ENCODE measurements around the gene PLGRKT. TPM values are rescaled to one million over a fixed set of nuclear protein-coding genes. Genes with fewer than 3 reads are reported as not detected.

Gene PLGRKT
- total and polyA plus RNA-seq, 2 donors (not counting 1 experiment from before 2014, with no cell fraction given), result 17.3 to 21.6 TPM

- no peaks in the 10 kb centered on the region for H3K36me3 ChIP-seq (ENCODE audit: control insufficient read depth, insufficient read depth, low read length)
- no peak overlapping the region for H3K4me3 ChIP-seq (replicated peaks in 1 of 4; ENCODE audit: control extremely low read depth in 1 of 4, insufficient read depth in 1 of 4, low read depth in 3 of 4, low read length in 4 of 4)
- DNase-seq (ENCODE audit: low read depth in 2 of 2), result no peak
- no peaks in the 10 kb centered on the region for H4K20me1 ChIP-seq (ENCODE audit: control insufficient read depth, extremely low read depth, insufficient read depth, low read length)
- no peaks in the 10 kb centered on the region for H3K27me3 ChIP-seq (ENCODE audit: control insufficient read depth, insufficient read depth, low read length)
- no peaks in the 10 kb centered on the region for H3K4me1 ChIP-seq (ENCODE audit: control insufficient read depth, extremely low read depth, insufficient read depth, low read length)
- H3K9me3 ChIP-seq (ENCODE audit: control insufficient read depth, insufficient read depth, low read depth, low read length), result no peaks in the 10 kb centered on the region
- no peaks in the 10 kb centered on the region for H3K79me2 ChIP-seq (ENCODE audit: control insufficient read depth, insufficient read depth, low read length)
- H3K27ac ChIP-seq (ENCODE audit: insufficient read depth, low read length), result no peak overlapping the region
- TF ChIP-seq EZH2 (IDR thresholded peaks at IDR 0.05; ENCODE audit: low read length, missing control alignments) (no peak), CTCF (conservative IDR thresholded peaks at IDR 0.05 in 1 of 2, IDR thresholded peaks at IDR 0.05 in 1 of 2; ENCODE audit: low read depth in 1 of 2, low read length in 2 of 2) (no peak)
- no peak overlapping the region for H3K9ac ChIP-seq (ENCODE audit: insufficient read depth, low read length)
- H2AFZ ChIP-seq (ENCODE audit: low read length), result no peak overlapping the region
- H3K4me2 ChIP-seq (ENCODE audit: extremely low read depth, insufficient read depth, low read length), result no peak overlapping the region
Observed at GRCh38 chr9:5418481-5418880, 19.2 kb downstream of the PLGRKT start.

GRCh38 chr9:5416953-5417352 is 20.8 kb downstream of the PLGRKT start:
- Histone ChIP-seq H3K4me2 (ENCODE audit: extremely low read depth, insufficient read depth, low read length) (no peak overlapping the region), H4K20me1 (ENCODE audit: control insufficient read depth, extremely low read depth, insufficient read depth, low read length) (no peaks in the 10 kb centered on the region), H3K27me3 (ENCODE audit: control insufficient read depth, insufficient read depth, low read length) (no peaks in the 10 kb centered on the region), H3K4me3 (replicated peaks in 1 of 4; ENCODE audit: control extremely low read depth in 1 of 4, insufficient read depth in 1 of 4, low read depth in 3 of 4, low read length in 4 of 4) (no peak overlapping the region), H3K9ac (ENCODE audit: insufficient read depth, low read length) (no peak overlapping the region), H3K36me3 (ENCODE audit: control insufficient read depth, insufficient read depth, low read length) (no peaks in the 10 kb centered on the region), H2AFZ (ENCODE audit: low read length) (no peak overlapping the region), H3K4me1 (ENCODE audit: control insufficient read depth, extremely low read depth, insufficient read depth, low read length) (no peaks in the 10 kb centered on the region), H3K9me3 (ENCODE audit: control insufficient read depth, insufficient read depth, low read depth, low read length) (no peaks in the 10 kb centered on the region), H3K79me2 (ENCODE audit: control insufficient read depth, insufficient read depth, low read length) (no peaks in the 10 kb centered on the region), H3K27ac (ENCODE audit: insufficient read depth, low read length) (no peak overlapping the region)
- TF ChIP-seq CTCF (conservative IDR thresholded peaks at IDR 0.05 in 1 of 2, IDR thresholded peaks at IDR 0.05 in 1 of 2; ENCODE audit: low read depth in 1 of 2, low read length in 2 of 2) (no peak), EZH2 (IDR thresholded peaks at IDR 0.05; ENCODE audit: low read length, missing control alignments) (no peak)
- DNase-seq (ENCODE audit: low read depth in 2 of 2), result no peak

GRCh38 chr9:5408596-5408995 is 29.1 kb downstream of the PLGRKT start:
- Histone ChIP-seq H3K4me2 (ENCODE audit: extremely low read depth, insufficient read depth, low read length) (no peak overlapping the region), H2AFZ (ENCODE audit: low read length) (no peak overlapping the region), H3K9me3 (ENCODE audit: control insufficient read depth, insufficient read depth, low read depth, low read length) (no peaks in the 10 kb centered on the region), H3K36me3 (ENCODE audit: control insufficient read depth, insufficient read depth, low read length) (no peaks in the 10 kb centered on the region), H3K27ac (ENCODE audit: insufficient read depth, low read length) (no peak overlapping the region), H3K27me3 (ENCODE audit: control insufficient read depth, insufficient read depth, low read length) (no peaks in the 10 kb centered on the region), H3K4me1 (ENCODE audit: control insufficient read depth, extremely low read depth, insufficient read depth, low read length) (no peaks in the 10 kb centered on the region), H4K20me1 (ENCODE audit: control insufficient read depth, extremely low read depth, insufficient read depth, low read length) (no peaks in the 10 kb centered on the region), H3K4me3 (replicated peaks in 1 of 4; ENCODE audit: control extremely low read depth in 1 of 4, insufficient read depth in 1 of 4, low read depth in 3 of 4, low read length in 4 of 4) (no peak overlapping the region), H3K79me2 (ENCODE audit: control insufficient read depth, insufficient read depth, low read length) (no peaks in the 10 kb centered on the region), H3K9ac (ENCODE audit: insufficient read depth, low read length) (no peak overlapping the region)
- TF ChIP-seq CTCF (conservative IDR thresholded peaks at IDR 0.05 in 1 of 2, IDR thresholded peaks at IDR 0.05 in 1 of 2; ENCODE audit: low read depth in 1 of 2, low read length in 2 of 2) (no peak), EZH2 (IDR thresholded peaks at IDR 0.05; ENCODE audit: low read length, missing control alignments) (no peak)
- no peak for DNase-seq (ENCODE audit: low read depth in 2 of 2)

All from fibroblast of lung (primary cell).